K562 (cell line): ENCODE results near the gene EGR1. TPM values are rescaled to one million over a fixed set of nuclear protein-coding genes. Genes with fewer than 3 reads are reported as not detected.
A peak's percentile ranks its signal among the peaks of the same experiment; 100 is the strongest.

ENCODE experiments used
- FOXP1 ChIP-seq: sonication (generic); formaldehyde crosslinking; IDR thresholded peaks from 2 replicates; pipeline ENCODE4 v1.8.0; 2022; ENCODE audit warnings: mild to moderate bottlenecking, missing genetic modification reagents
- GTF2F1 ChIP-seq: IDR thresholded peaks from 2 replicates; pipeline ENCODE4 v1.6.1; 2011; ENCODE audit warnings: low read depth, low read length, improper control_type of control experiment
- KDM5B ChIP-seq: fragments of 200-600 bp; sonication (generic); IDR thresholded peaks from 2 replicates; pipeline ENCODE4 v1.6.1; 2012; ENCODE audit warnings: low read depth, mild to moderate bottlenecking, moderate library complexity, low read length, control low read depth, inconsistent platforms; ENCODE audit not compliant: insufficient replicate concordance
- MBD2 ChIP-seq: sonication (generic); IDR thresholded peaks from 2 replicates; pipeline ENCODE4 v1.6.1; 2016; ENCODE audit warnings: low read depth, borderline replicate concordance
- NFATC3 ChIP-seq: fragments of 450-650 bp; IDR thresholded peaks from 2 replicates; pipeline ENCODE4 v1.6.1; 2017; ENCODE audit warnings: mild to moderate bottlenecking
- NRF1 ChIP-seq, 2 experiments: fragments of 450-650 bp; IDR thresholded peaks in 1 of 2; conservative IDR thresholded peaks in 1 of 2; 2 replicates each; pipeline ENCODE4 v1.6.1; 2014; ENCODE audit warnings: mild to moderate bottlenecking in 2 of 2
- RB1 ChIP-seq: fragments of 450-650 bp; IDR thresholded peaks from 2 replicates; pipeline ENCODE4 v1.6.1; 2017; ENCODE audit warnings: low read depth, mild to moderate bottlenecking
- RNF2 ChIP-seq: sonication (generic); IDR thresholded peaks from 2 replicates; pipeline ENCODE4 v1.6.1; 2016
- TGIF2 ChIP-seq: sonication (generic); formaldehyde crosslinking; IDR thresholded peaks from 2 replicates; pipeline ENCODE4 v1.8.1; 2022; ENCODE audit warnings: mild to moderate bottlenecking, missing genetic modification reagents, moderate library complexity
- ZNF217 ChIP-seq: sonication (generic); formaldehyde crosslinking; IDR thresholded peaks from 2 replicates; pipeline ENCODE4 v1.8.0; 2022; ENCODE audit warnings: mild to moderate bottlenecking, missing genetic modification reagents
- polyA plus RNA-seq, 8 experiments: library from polyadenylated mRNA; depleted of rRNA in 4 of 8; stranded (reverse) in 5 of 8; unstranded in 3 of 8; fragments of >200 nt; fragmentation: Nextera tagmentation in 2 of 8; fragmentation: Illumina TruSeq in 1 of 8; extraction: Ambion mirVana in 2 of 8; extraction: Trizol in 1 of 8; gene quantifications; 2 replicates each; pipeline versions ENCODE4 v1.2.1 to v1.2.3, GENCODE V29; 2011 to 2014; ENCODE audit warnings: inconsistent platforms in 1 of 8, missing spikeins in 1 of 8
- total RNA-seq, 7 experiments: library from RNA; depleted of rRNA in 6 of 7; stranded (reverse); fragments of >200 nt in 6 of 7; fragmentation: Illumina TruSeq in 2 of 7; extraction: Trizol in 2 of 7; gene quantifications; 2 replicates each; pipeline versions ENCODE4 v1.2.1 to v1.2.3, GENCODE V29; 2011 to 2021; ENCODE audit warnings: low replicate concordance in 1 of 7
- TF ChIP-seq, protein P1 (sequence below), 2 experiments: fragments of 450-650 bp; IDR thresholded peaks; 2 replicates each; pipeline ENCODE4 v1.6.1; 2018; ENCODE audit warnings: mild to moderate bottlenecking in 2 of 2, low read depth in 1 of 2; ENCODE audit not compliant: partially characterized antibody in 2 of 2
- TF ChIP-seq, protein P2 (sequence below): sonication (generic); formaldehyde crosslinking; IDR thresholded peaks from 2 replicates; pipeline ENCODE4 v1.8.0; 2023; ENCODE audit warnings: missing genetic modification reagents, mild to moderate bottlenecking, borderline replicate concordance
- TF ChIP-seq, protein P3 (sequence below), 2 experiments: IDR thresholded peaks in 1 of 2; conservative IDR thresholded peaks in 1 of 2; 2 replicates each; pipeline ENCODE4 v1.6.1; 2016; ENCODE audit warnings: low read depth in 2 of 2, mild to moderate bottlenecking in 1 of 2, missing compliant biosample characterization in 1 of 2, missing genetic modification characterization in 1 of 2, moderate library complexity in 1 of 2

EGR1 gene
- total and polyA plus RNA-seq, 9 of the 15 experiments (the other 6 are each of a cell fraction or from before 2014, with no cell fraction given): 1.3 to 132 (median 21.5) TPM

DNA sequence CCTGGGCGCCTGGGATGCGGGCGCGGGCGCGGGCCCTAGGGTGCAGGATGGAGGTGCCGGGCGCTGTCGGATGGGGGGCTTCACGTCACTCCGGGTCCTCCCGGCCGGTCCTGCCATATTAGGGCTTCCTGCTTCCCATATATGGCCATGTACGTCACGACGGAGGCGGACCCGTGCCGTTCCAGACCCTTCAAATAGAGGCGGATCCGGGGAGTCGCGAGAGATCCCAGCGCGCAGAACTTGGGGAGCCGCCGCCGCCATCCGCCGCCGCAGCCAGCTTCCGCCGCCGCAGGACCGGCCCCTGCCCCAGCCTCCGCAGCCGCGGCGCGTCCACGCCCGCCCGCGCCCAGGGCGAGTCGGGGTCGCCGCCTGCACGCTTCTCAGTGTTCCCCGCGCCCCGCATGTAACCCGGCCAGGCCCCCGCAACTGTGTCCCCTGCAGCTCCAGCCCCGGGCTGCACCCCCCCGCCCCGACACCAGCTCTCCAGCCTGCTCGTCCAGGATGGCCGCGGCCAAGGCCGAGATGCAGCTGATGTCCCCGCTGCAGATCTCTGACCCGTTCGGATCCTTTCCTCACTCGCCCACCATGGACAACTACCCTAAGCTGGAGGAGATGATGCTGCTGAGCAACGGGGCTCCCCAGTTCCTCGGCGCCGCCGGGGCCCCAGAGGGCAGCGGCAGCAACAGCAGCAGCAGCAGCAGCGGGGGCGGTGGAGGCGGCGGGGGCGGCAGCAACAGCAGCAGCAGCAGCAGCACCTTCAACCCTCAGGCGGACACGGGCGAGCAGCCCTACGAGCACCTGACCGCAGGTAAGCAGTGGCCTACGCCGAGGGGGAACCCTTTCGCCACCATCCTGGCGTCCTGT is at the start of gene EGR1 (continued):
- TF ChIP-seq, protein P1, sequence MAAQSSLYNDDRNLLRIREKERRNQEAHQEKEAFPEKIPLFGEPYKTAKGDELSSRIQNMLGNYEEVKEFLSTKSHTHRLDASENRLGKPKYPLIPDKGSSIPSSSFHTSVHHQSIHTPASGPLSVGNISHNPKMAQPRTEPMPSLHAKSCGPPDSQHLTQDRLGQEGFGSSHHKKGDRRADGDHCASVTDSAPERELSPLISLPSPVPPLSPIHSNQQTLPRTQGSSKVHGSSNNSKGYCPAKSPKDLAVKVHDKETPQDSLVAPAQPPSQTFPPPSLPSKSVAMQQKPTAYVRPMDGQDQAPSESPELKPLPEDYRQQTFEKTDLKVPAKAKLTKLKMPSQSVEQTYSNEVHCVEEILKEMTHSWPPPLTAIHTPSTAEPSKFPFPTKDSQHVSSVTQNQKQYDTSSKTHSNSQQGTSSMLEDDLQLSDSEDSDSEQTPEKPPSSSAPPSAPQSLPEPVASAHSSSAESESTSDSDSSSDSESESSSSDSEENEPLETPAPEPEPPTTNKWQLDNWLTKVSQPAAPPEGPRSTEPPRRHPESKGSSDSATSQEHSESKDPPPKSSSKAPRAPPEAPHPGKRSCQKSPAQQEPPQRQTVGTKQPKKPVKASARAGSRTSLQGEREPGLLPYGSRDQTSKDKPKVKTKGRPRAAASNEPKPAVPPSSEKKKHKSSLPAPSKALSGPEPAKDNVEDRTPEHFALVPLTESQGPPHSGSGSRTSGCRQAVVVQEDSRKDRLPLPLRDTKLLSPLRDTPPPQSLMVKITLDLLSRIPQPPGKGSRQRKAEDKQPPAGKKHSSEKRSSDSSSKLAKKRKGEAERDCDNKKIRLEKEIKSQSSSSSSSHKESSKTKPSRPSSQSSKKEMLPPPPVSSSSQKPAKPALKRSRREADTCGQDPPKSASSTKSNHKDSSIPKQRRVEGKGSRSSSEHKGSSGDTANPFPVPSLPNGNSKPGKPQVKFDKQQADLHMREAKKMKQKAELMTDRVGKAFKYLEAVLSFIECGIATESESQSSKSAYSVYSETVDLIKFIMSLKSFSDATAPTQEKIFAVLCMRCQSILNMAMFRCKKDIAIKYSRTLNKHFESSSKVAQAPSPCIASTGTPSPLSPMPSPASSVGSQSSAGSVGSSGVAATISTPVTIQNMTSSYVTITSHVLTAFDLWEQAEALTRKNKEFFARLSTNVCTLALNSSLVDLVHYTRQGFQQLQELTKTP (IDR thresholded peaks at IDR 0.05; ENCODE audit: low read depth in 1 of 2, partially characterized antibody in 2 of 2): peak; percentile 72 to 73
- TF ChIP-seq TGIF2 (CRISPR knock-in tag): 0 out of 2 replicates have a peak, but pooled peaks have one; percentile 63
- peak; percentile 14; the same call in 1 of the 2 replicates for TF ChIP-seq NFATC3
- TF ChIP-seq, protein P2, sequence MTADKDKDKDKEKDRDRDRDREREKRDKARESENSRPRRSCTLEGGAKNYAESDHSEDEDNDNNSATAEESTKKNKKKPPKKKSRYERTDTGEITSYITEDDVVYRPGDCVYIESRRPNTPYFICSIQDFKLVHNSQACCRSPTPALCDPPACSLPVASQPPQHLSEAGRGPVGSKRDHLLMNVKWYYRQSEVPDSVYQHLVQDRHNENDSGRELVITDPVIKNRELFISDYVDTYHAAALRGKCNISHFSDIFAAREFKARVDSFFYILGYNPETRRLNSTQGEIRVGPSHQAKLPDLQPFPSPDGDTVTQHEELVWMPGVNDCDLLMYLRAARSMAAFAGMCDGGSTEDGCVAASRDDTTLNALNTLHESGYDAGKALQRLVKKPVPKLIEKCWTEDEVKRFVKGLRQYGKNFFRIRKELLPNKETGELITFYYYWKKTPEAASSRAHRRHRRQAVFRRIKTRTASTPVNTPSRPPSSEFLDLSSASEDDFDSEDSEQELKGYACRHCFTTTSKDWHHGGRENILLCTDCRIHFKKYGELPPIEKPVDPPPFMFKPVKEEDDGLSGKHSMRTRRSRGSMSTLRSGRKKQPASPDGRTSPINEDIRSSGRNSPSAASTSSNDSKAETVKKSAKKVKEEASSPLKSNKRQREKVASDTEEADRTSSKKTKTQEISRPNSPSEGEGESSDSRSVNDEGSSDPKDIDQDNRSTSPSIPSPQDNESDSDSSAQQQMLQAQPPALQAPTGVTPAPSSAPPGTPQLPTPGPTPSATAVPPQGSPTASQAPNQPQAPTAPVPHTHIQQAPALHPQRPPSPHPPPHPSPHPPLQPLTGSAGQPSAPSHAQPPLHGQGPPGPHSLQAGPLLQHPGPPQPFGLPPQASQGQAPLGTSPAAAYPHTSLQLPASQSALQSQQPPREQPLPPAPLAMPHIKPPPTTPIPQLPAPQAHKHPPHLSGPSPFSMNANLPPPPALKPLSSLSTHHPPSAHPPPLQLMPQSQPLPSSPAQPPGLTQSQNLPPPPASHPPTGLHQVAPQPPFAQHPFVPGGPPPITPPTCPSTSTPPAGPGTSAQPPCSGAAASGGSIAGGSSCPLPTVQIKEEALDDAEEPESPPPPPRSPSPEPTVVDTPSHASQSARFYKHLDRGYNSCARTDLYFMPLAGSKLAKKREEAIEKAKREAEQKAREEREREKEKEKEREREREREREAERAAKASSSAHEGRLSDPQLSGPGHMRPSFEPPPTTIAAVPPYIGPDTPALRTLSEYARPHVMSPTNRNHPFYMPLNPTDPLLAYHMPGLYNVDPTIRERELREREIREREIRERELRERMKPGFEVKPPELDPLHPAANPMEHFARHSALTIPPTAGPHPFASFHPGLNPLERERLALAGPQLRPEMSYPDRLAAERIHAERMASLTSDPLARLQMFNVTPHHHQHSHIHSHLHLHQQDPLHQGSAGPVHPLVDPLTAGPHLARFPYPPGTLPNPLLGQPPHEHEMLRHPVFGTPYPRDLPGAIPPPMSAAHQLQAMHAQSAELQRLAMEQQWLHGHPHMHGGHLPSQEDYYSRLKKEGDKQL (CRISPR knock-in tag): no peak
- peak; percentile 60; the same call in 1 of the 2 replicates for TF ChIP-seq FOXP1 (CRISPR knock-in tag)
- TF ChIP-seq KDM5B: peak; percentile 99
- TF ChIP-seq RB1: peak; percentile 52; the same call in 1 of the 2 replicates
- TF ChIP-seq, protein P3, sequence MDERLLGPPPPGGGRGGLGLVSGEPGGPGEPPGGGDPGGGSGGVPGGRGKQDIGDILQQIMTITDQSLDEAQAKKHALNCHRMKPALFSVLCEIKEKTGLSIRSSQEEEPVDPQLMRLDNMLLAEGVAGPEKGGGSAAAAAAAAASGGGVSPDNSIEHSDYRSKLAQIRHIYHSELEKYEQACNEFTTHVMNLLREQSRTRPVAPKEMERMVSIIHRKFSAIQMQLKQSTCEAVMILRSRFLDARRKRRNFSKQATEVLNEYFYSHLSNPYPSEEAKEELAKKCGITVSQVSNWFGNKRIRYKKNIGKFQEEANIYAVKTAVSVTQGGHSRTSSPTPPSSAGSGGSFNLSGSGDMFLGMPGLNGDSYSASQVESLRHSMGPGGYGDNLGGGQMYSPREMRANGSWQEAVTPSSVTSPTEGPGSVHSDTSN (CRISPR knock-in tag; IDR thresholded peaks at IDR 0.05; ENCODE audit: low read depth): no peak
- TF ChIP-seq, protein P3 (tag; conservative IDR thresholded peaks at IDR 0.05; ENCODE audit: low read depth): no peak
- peak in 1 of 2 experiments; percentile 63; a peak in 3 of 4 replicates for TF ChIP-seq NRF1 (conservative IDR thresholded peaks at IDR 0.05 in 1 of 2, IDR thresholded peaks at IDR 0.05 in 1 of 2)
- TF ChIP-seq MBD2: peak; percentile 59; the same call in 1 of the 2 replicates
- TF ChIP-seq ZNF217 (CRISPR knock-in tag): no peak
- peak; percentile 97 for TF ChIP-seq GTF2F1
- TF ChIP-seq RNF2: peak; percentile 83
